Measurements from ENCODE around the gene IGFBP2. TPM values are rescaled to one million over a fixed set of nuclear protein-coding genes. Genes with fewer than 3 reads are reported as not detected.

The IGFBP2 gene
- total RNA-seq, 4 donors from 2014 or later: 10.5 to 155 (median 101) TPM

DNA sequence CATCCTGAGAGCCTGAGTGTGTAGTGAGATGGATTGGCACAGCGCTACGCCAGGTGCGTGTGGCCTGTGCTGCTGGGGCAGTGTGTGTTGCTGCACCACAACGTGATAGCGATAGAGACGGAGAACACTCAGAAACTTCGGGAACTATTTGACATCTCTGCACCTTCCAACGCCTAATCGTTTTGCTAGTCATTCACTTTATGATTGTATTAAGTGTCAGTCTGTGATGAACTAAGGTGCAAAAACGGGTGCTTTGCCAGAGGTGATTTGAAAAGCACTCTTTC, 26.0 kb upstream of the IGFBP2 start:
- in situ Hi-C loops (cut with MboI; ENCODE audit: low pct_ligation_motif_present in 1 of 4, low pct_unique_long_range_greater_than_20kb in 1 of 4, low sequenced_read_pairs in 3 of 4) (no loop called here), intact Hi-C loops (cut with DNase I; ENCODE audit: low total_unique reads) (no loop called here)
- Histone ChIP-seq H3K27ac (no peak overlapping the region), H3K4me1 (no peaks in the 10 kb centered on the region), H3K27me3 (peaks cover 25% of the 10 kb centered on the region), H3K36me3 (no peaks in the 10 kb centered on the region), H3K4me3 (no peak overlapping the region), H3K9me3 (no peaks in the 10 kb centered on the region)
- 90 to 94% methylated on average over 3 to 10 of the region's 10 CpGs for WGBS, 2 donors (ENCODE audit: low coverage in 1 of 2)
- TF ChIP-seq POLR2A (IDR thresholded peaks at IDR 0.05): no peak
- no peak for TF ChIP-seq POLR2AphosphoS5 (IDR thresholded peaks at IDR 0.05)
- no peak for TF ChIP-seq EP300 (IDR thresholded peaks at IDR 0.05; ENCODE audit: low read depth)
- TF ChIP-seq, protein P1, sequence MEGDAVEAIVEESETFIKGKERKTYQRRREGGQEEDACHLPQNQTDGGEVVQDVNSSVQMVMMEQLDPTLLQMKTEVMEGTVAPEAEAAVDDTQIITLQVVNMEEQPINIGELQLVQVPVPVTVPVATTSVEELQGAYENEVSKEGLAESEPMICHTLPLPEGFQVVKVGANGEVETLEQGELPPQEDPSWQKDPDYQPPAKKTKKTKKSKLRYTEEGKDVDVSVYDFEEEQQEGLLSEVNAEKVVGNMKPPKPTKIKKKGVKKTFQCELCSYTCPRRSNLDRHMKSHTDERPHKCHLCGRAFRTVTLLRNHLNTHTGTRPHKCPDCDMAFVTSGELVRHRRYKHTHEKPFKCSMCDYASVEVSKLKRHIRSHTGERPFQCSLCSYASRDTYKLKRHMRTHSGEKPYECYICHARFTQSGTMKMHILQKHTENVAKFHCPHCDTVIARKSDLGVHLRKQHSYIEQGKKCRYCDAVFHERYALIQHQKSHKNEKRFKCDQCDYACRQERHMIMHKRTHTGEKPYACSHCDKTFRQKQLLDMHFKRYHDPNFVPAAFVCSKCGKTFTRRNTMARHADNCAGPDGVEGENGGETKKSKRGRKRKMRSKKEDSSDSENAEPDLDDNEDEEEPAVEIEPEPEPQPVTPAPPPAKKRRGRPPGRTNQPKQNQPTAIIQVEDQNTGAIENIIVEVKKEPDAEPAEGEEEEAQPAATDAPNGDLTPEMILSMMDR (IDR thresholded peaks at IDR 0.05): no peak
- no peak for DNase-seq

DNA sequence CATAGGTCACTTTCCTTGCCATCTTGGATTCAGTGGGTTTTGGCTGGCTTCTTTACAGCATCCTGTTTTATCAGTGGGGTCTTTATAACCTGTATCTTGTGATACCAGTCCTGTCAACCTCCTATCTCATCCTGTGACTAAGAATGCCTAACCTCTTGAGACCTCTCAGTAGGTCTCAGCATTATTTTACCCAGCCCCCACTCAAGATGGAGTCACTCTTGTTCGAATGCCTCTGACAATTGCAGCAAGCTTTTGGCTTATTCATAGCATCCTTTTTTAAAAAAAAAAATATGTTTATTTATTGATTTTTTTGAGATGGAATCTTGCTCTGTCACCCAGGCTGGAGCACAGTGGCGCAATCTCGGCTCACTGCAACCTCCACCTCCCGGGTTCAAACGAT, 24.7 kb upstream of the IGFBP2 start:
- in situ Hi-C loops (cut with MboI; ENCODE audit: low pct_ligation_motif_present in 1 of 4, low pct_unique_long_range_greater_than_20kb in 1 of 4, low sequenced_read_pairs in 3 of 4): no loop called here
- Histone ChIP-seq H3K9me3 (no peaks in the 10 kb centered on the region), H3K27ac (no peak overlapping the region), H3K27me3 (peaks cover 25% of the 10 kb centered on the region), H3K4me1 (no peaks in the 10 kb centered on the region), H3K36me3 (no peaks in the 10 kb centered on the region), H3K4me3 (no peak overlapping the region)
- TF ChIP-seq, protein P1 (IDR thresholded peaks at IDR 0.05): no peak
- no peak for DNase-seq
- intact Hi-C loops (cut with DNase I; ENCODE audit: low total_unique reads): no loop called here
- 96 to 100% methylated on average over 1 to 5 of the region's 5 CpGs for WGBS, 2 donors (ENCODE audit: low coverage in 1 of 2)

DNA sequence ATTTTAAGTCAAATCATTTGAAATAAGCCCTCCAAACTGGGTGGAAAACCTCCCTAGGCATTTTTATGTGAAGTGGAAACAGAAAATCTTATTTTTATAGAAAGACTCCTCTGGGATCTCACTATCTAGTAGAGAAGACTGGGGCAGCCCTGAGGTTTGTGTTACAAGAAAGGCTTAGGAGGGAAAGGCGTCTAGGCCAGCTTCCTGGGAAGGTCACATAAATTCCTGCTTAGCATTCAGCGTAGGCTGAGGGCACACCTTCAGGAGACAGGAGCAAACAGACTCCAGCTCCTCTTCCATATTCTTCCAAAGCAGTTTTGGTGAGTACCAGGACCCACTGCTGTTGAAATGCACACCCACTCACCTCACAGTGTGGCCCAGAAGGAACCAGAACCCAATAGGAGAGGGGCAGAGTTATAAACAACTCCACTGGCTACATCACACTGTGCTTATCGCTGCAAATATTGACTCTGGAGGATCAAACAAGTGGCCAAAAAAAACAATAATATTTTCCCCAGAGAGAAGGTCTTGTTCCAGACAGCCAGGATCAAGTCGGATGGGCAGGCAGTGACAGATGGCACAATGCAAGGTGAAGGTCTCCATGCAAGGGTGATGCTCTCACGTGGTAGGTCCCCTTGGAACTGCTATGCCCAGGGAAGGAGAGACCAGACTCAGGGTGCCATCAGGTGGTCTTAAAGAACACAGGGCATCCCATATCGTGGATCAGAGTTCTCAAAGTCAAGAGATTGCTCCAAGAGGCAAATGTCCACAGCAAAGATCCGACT, 17.7 kb upstream of the IGFBP2 start:
- 50 to 59% methylated on average over 3 to 7 of the region's 7 CpGs for WGBS, 2 donors (ENCODE audit: low coverage in 1 of 2)
- Histone ChIP-seq H3K9me3 (no peaks in the 10 kb centered on the region), H3K27me3 (no peaks in the 10 kb centered on the region), H3K4me3 (no peak overlapping the region), H3K36me3 (no peaks in the 10 kb centered on the region), H3K27ac (no peak overlapping the region), H3K4me1 (peaks cover 0 to 1% (median 0%) of the 10 kb centered on the region in 4 donors)
- intact Hi-C loops (cut with DNase I; ENCODE audit: low total_unique reads) (no loop called here), in situ Hi-C loops (cut with MboI; ENCODE audit: low pct_ligation_motif_present in 1 of 4, low pct_unique_long_range_greater_than_20kb in 1 of 4, low sequenced_read_pairs in 3 of 4) (no loop called here)
- DNase-seq: no peak
- TF ChIP-seq POLR2A (IDR thresholded peaks at IDR 0.05) (no peak), EP300 (IDR thresholded peaks at IDR 0.05; ENCODE audit: low read depth) (no peak), POLR2AphosphoS5 (IDR thresholded peaks at IDR 0.05) (no peak)
- TF ChIP-seq, protein P1 (IDR thresholded peaks at IDR 0.05): no peak

DNA sequence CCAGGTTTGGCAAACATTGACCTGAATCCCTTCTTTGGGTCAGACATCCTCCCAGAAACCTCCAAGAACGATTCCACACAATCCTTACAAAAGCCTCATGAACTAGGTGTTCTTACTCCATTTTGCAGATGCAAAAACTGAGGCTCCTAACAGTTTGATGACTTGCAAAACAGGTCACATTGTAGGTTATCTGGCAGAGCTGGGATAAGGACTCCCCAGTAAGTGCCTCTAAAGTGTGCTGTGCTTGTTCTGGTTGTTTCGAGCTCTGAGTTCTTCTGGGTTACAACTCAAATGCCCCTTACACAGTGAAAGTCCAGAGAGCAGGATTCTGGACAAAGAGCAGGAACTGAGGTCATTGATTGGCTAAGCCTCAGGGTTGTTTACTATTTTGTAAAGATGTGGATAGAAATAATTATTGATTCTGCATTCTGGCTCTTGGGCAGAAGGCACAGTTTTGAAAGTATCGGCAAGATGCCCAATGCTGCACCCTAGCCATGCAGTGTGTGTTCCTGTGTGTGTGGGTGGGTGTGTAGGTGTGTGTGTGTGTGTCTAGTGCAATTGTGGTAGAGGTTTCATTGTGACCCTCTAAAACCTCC, 17.0 kb upstream of the IGFBP2 start:
- WGBS, 2 donors (ENCODE audit: low coverage in 1 of 2): 64 to 100% methylated on average over 1 to 3 of the region's 3 CpGs
- no peaks in the 10 kb centered on the region for H3K36me3 ChIP-seq
- no peak overlapping the region for H3K27ac ChIP-seq
- H3K27me3 ChIP-seq: no peaks in the 10 kb centered on the region
- peaks cover 0 to 8% (median 3%) of the 10 kb centered on the region in 4 donors for H3K4me1 ChIP-seq
- TF ChIP-seq POLR2A (IDR thresholded peaks at IDR 0.05) (no peak), EP300 (IDR thresholded peaks at IDR 0.05; ENCODE audit: low read depth) (no peak), POLR2AphosphoS5 (IDR thresholded peaks at IDR 0.05) (no peak)
- TF ChIP-seq, protein P1 (IDR thresholded peaks at IDR 0.05): no peak
- H3K4me3 ChIP-seq: no peak overlapping the region
- intact Hi-C loops (cut with DNase I; ENCODE audit: low total_unique reads): no loop called here
- no peak for DNase-seq
- no peaks in the 10 kb centered on the region for H3K9me3 ChIP-seq
- in situ Hi-C loops (cut with MboI; ENCODE audit: low pct_ligation_motif_present in 1 of 4, low pct_unique_long_range_greater_than_20kb in 1 of 4, low sequenced_read_pairs in 3 of 4): no loop called here
